Lower leg skin (tissue), 4 donors: ENCODE measurements around the gene GAPDHS. TPM values are rescaled to one million over a fixed set of nuclear protein-coding genes. Genes with fewer than 3 reads are reported as not detected.

ENCODE experiments used
- DNase-seq, 2 donors: peaks; one replicate each; pipeline ENCODE4 v3.0.0-alpha.2; 2019; ENCODE audit warnings: low spot score in 2 of 2
- H3K4me3 ChIP-seq: fragments of 200-600 bp; sonication (generic); 2 replicates; pipeline ENCODE4 v1.5.1; 2017; ENCODE audit warnings: mild to moderate bottlenecking, low read depth; ENCODE audit not compliant: poor library complexity, severe bottlenecking
- POLR2A ChIP-seq, 2 donors: fragments of 450-650 bp; IDR thresholded peaks; one replicate each; pipeline ENCODE4 v1.6.1; 2016 to 2017; ENCODE audit warnings: antibody characterized with exemption in 2 of 2, mild to moderate bottlenecking in 1 of 2, moderate library complexity in 1 of 2
- whole genome bisulfite sequencing, 2 donors: methylation state at CpG; one replicate each; pipeline ENCODE4 v1.1.5; 2018; 5-methylcytosine and 5-hydroxymethylcytosine counted together
- intact Hi-C: fragments of 100-400 bp; cut with DNase I; formaldehyde crosslinking; loops from one replicate; pipeline ENCODE4 v1.15.0; 2023; ENCODE audit warnings: low total_unique reads
- total RNA-seq, 4 donors: library from RNA; depleted of rRNA; stranded (reverse); fragments of >200 nt; gene quantifications; one replicate each; pipeline ENCODE4 v1.1.0, GENCODE V29; 2016
- TF ChIP-seq, protein P1 (sequence below), 3 donors: fragments of 450-650 bp; IDR thresholded peaks; one replicate each; pipeline ENCODE4 v1.5.1; 2016; ENCODE audit warnings: antibody characterized with exemption in 3 of 3, mild to moderate bottlenecking in 3 of 3, moderate library complexity in 2 of 3

Gene GAPDHS
- total RNA-seq, 4 donors from 2014 or later, result 6.0 to 7.3 (median 6.2) TPM

- WGBS, 2 donors, result 50 to 51% methylated on average over 11 of the region's 11 CpGs
Measured at GRCh38 chr19:35524181-35524837, 8.9 kb upstream of the GAPDHS start.

GRCh38 chr19:35525873-35526272 is 7.4 kb upstream of the GAPDHS start:
- no peak for DNase-seq
- 78 to 89% methylated on average over 4 of the region's 4 CpGs for WGBS, 2 donors
- no peak overlapping the region for H3K4me3 ChIP-seq
- TF ChIP-seq, protein P1, sequence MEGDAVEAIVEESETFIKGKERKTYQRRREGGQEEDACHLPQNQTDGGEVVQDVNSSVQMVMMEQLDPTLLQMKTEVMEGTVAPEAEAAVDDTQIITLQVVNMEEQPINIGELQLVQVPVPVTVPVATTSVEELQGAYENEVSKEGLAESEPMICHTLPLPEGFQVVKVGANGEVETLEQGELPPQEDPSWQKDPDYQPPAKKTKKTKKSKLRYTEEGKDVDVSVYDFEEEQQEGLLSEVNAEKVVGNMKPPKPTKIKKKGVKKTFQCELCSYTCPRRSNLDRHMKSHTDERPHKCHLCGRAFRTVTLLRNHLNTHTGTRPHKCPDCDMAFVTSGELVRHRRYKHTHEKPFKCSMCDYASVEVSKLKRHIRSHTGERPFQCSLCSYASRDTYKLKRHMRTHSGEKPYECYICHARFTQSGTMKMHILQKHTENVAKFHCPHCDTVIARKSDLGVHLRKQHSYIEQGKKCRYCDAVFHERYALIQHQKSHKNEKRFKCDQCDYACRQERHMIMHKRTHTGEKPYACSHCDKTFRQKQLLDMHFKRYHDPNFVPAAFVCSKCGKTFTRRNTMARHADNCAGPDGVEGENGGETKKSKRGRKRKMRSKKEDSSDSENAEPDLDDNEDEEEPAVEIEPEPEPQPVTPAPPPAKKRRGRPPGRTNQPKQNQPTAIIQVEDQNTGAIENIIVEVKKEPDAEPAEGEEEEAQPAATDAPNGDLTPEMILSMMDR (IDR thresholded peaks at IDR 0.05), result no peak
- TF ChIP-seq POLR2A (IDR thresholded peaks at IDR 0.05), result no peak
- intact Hi-C loops, result no loop called here

More at GRCh38 chr19:35524181-35524837, 8.9 kb upstream of the GAPDHS start:
- intact Hi-C loops, result no loop called here
- no peak for TF ChIP-seq POLR2A (IDR thresholded peaks at IDR 0.05)
- TF ChIP-seq, protein P1 (IDR thresholded peaks at IDR 0.05), result no peak
- no peak for DNase-seq
- H3K4me3 ChIP-seq, result no peak overlapping the region

- WGBS, 2 donors, result 62 to 76% methylated on average over 10 to 11 of the region's 11 CpGs
- intact Hi-C loops, result no loop called here
- H3K4me3 ChIP-seq, result no peak within 1 kb of the TSS
- TF ChIP-seq POLR2A (IDR thresholded peaks at IDR 0.05), result no peak
- TF ChIP-seq, protein P1 (IDR thresholded peaks at IDR 0.05), result no peak
- DNase-seq, result no peak
Measured at GRCh38 chr19:35528218-35529038, 4.8 kb upstream of the GAPDHS start, which contains the start of gene SBSN. Gene SBSN, minus strand, starts transcription at chr19:35528311. Its CDS starts 30 bp downstream, at chr19:35528281.

DNA sequence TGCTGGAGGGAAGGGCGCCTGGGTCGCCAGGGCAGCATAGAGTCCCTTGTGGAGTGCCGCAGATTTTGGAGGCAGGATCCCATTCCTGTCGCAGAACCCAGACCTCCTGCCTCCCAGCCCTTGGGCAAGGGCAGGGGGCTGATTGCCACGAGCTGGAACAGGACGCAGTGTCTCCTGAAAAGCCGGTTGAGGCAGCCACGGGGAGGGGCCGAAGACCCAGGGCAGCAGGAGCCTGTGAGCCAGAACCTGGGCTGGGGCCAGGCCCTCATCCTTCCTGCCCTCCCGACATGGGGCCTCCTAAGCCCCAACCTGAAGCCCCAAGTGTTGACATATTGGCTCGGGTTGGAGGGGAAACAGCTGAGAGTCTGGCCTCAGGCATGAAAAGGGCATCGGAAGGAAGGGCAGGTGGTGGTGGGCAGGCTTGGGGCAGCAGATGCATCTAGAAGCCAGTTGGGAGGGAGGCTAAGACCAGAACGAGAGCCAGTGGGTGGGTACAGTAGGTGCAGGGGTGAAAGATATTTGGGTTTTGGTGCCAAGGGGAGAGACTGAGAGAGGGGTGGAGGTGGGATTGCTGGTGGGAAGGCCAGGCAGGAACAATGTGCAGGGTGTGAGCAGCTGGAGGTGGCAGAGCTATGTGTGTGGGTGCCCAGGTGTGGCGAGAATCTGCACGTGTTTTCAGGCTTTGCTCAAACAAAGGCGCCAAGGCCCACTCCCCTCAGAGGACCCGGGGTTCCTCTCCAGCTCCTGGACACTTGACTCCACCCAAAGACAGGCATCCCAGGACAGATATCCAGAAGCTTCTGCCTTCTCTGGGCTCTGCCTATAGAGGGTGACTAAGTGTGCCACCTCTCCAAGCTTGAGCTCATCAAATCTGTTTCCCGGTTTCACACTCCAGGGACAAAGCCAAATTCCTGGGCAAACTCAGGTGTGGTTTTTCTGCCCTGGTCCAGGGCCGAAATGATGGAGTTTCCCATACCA is 3.7 kb upstream of the GAPDHS start:
- intact Hi-C loops, result no loop called here
- WGBS, 2 donors, result 33 to 40% methylated on average over 18 to 19 of the region's 19 CpGs
- TF ChIP-seq, protein P1 (IDR thresholded peaks at IDR 0.05), result no peak
- no peak for TF ChIP-seq POLR2A (IDR thresholded peaks at IDR 0.05)
- no peak overlapping the region for H3K4me3 ChIP-seq
- no peak for DNase-seq

DNA sequence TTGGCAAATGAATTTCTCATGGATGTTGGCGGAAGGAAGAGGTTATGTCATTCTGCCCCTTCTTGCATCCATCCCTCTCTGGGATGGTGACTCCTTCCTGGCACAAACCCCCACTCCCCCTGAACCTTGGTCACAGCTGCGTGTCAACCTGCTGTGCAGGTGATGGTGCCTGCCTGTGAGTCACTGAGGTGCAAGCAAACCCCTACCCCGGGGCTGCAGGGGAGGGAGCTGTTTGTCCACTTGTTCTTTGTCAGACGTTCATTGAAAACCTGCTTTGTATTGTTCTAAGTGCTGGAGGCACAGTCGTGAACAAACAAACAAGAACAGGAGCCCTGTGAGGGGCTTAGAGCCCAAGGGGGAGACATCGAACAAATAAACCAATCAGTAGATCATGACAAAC is 2.0 kb upstream of the GAPDHS start:
- no peak for TF ChIP-seq POLR2A (IDR thresholded peaks at IDR 0.05)
- TF ChIP-seq, protein P1 (IDR thresholded peaks at IDR 0.05), result no peak
- intact Hi-C loops, result no loop called here
- H3K4me3 ChIP-seq, result no peak overlapping the region
- 37 to 44% methylated on average over 6 of the region's 6 CpGs for WGBS, 2 donors
- DNase-seq, result no peak
